Coronary artery (tissue), 2 donors: ENCODE data around the gene FBXL7.

ENCODE experiments used
- DNase-seq: peaks from one replicate; pipeline ENCODE4 v3.0.0-alpha.2; 2017; ENCODE audit warnings: low spot score
- H3K27ac ChIP-seq, 2 donors: fragments of 200-600 bp; sonication (generic); one replicate each; pipeline ENCODE4 v1.5.1; 2016 to 2019
- H3K4me3 ChIP-seq: fragments of 200-600 bp; sonication (generic); 2 replicates; pipeline ENCODE4 v1.5.1; 2016; ENCODE audit warnings: mild to moderate bottlenecking, moderate library complexity
- TF ChIP-seq, protein P1 (sequence below): fragments of 200-600 bp; sonication (generic); IDR thresholded peaks from one replicate; pipeline ENCODE4 v1.5.1; 2019; ENCODE audit warnings: antibody characterized with exemption

Gene FBXL7

DNA sequence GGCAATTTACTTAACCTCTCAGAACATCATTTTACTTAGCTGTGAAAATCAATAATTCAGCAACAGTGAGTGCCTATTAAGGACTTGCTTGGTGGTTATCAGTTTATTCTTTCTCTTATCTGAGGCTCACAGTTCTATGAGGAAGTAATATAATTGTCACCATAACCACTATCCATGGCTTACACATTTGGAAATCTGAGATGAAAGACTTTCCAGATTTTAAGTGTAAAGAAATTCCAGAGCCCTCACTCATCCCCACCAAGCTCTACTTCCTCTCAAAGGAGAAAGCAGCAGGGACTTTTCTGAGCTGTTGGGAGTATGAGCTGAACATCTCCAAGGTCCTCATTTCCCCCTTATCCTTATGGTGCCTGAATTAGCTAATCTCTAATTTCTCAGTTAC is 321.5 kb downstream of the FBXL7 start:
- no peak for DNase-seq
- Histone ChIP-seq H3K27ac (no peak overlapping the region), H3K4me3 (no peak overlapping the region)
- TF ChIP-seq, protein P1, sequence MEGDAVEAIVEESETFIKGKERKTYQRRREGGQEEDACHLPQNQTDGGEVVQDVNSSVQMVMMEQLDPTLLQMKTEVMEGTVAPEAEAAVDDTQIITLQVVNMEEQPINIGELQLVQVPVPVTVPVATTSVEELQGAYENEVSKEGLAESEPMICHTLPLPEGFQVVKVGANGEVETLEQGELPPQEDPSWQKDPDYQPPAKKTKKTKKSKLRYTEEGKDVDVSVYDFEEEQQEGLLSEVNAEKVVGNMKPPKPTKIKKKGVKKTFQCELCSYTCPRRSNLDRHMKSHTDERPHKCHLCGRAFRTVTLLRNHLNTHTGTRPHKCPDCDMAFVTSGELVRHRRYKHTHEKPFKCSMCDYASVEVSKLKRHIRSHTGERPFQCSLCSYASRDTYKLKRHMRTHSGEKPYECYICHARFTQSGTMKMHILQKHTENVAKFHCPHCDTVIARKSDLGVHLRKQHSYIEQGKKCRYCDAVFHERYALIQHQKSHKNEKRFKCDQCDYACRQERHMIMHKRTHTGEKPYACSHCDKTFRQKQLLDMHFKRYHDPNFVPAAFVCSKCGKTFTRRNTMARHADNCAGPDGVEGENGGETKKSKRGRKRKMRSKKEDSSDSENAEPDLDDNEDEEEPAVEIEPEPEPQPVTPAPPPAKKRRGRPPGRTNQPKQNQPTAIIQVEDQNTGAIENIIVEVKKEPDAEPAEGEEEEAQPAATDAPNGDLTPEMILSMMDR = no peak

DNA sequence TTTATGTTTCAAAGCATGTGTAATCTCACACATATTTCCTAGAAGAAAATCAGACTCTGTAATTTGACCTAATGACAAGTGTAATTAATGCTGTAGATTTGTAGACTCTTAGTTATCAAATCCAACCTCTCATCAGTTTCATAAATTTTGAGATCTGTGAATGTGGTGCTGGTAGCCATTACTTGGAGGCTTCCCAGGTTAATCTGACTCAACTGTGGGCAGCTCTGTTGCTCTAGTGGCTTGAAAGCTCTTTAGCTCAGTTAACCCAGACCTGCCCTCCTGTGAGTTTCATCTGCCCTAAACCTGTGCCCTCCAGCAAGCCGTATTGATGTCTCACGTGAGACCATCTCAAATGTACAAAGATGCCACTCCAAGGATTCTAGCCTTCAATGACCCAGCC is 323.4 kb downstream of the FBXL7 start:
- DNase-seq = no peak
- H3K4me3 ChIP-seq = no peak overlapping the region
- TF ChIP-seq, protein P1 = no peak
- H3K27ac ChIP-seq = no peak overlapping the region

DNA sequence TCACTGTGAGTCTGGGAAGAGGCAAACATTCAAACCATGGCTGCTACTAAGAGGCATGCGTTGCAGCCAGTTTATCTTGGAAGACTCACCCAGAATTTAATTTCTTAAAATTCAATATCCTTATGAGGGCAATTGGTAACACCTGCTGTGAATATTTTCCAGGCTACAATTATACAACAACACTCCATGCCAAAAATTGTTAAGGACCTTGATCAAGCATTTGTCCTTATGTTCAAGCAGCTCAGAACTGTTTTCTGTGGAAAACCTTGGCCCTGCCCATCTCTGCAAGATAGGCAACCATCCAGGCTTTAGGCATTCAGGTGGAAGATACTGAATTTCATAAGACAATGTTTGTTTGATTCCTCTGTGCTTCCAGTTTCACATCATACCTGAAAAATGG is 327.8 kb downstream of the FBXL7 start:
- DNase-seq = no peak
- no peak overlapping the region for H3K4me3 ChIP-seq
- TF ChIP-seq, protein P1 = no peak
- H3K27ac ChIP-seq = no peak overlapping the region

DNA sequence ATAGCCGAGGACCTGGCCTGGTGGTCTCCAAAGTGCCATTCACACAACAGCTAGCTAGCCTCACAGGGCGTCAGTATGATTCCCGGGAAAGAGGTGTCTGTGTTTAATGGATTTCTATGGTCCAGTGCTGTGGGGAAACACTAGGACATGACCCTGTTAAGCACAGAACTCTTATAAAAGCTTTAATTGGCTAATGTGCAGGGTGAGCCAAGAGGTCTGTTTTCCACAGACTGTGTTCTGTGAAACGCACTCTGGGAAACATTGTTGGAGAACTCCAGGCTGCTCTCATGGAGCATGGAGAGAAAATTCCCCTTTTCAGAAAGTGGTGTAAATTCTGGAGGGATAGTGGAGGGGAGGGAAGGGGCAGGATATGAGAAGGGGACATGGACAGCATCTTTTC is 331.4 kb downstream of the FBXL7 start:
- DNase-seq = no peak
- TF ChIP-seq, protein P1 = no peak
- H3K4me3 ChIP-seq = no peak overlapping the region
- H3K27ac ChIP-seq = no peak overlapping the region

DNA sequence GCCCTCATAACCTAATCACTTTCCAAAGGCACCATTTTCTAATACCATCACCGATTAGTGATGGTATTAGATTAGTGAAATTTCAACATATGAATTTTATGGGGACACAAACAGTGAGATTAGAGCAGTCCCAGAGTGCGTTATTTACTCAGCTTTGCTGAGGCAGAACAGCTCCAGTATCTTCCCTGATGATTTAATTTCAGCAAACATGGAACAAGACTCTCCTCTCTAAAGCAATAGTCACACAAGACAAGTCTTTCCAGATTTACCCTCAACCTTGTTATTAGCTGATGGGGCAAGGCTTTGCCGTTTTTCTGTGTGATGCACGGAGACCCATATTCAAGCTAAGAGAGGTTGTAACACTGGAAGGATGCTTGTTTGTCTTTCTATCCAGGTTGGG is 333.4 kb downstream of the FBXL7 start:
- DNase-seq = no peak
- no peak overlapping the region for H3K27ac ChIP-seq
- no peak overlapping the region for H3K4me3 ChIP-seq
- TF ChIP-seq, protein P1 = no peak

DNA sequence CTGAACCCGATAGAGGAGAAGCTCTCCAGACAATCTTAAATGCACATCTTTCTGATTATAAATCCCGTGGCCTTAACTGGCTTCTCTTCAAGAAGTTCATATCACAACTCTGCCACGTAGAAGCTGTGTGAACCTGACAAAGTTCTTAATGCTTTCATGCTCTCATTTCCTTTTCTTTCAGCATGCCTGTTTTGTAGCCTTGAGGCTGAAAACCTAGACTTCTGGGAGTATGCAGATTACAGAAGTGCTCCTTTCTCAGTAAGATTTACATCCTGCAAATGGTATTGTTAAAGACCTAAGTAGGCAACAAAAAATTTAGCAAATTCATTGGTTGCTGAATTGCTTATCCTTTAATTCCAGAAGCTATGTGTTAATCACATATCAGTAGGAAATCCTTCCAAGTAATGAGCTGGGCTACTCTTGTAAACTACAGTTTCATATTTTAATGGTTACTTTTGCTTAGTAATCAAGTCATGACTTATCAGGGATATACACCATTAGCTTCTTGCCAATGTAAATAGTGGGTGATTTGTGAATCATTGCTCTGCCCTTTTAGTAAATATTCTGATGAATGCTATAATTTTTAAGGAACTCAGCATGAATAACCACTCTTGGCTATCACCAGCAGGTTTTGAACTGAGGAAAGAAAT is 334.7 kb downstream of the FBXL7 start:
- Histone ChIP-seq H3K27ac (no peak overlapping the region), H3K4me3 (no peak overlapping the region)
- no peak for DNase-seq
- TF ChIP-seq, protein P1 = no peak

DNA sequence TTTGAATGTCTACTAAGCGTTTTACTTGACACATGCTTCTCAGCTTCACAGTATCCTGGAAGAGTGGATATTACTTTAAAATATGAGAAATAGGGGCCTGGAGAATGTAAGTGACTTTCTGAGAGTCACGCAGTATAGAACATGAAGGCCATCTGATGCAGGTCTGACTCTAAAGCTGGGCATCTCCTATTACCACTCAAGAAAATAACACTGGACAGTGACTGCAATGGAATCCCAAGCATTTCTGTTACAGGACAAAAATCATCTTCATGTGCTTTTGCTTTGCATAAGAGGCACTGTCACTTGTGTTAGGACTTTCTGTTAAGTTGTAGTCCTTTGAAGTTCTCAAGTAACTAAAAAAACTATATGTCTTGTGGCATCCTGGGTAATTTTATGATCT is 335.5 kb downstream of the FBXL7 start:
- Histone ChIP-seq H3K4me3 (no peak overlapping the region), H3K27ac (no peak overlapping the region)
- TF ChIP-seq, protein P1 = no peak
- DNase-seq = no peak
